SK-N-MC (cell line): Measurements from ENCODE around the gene SLC22A7.
"Not testable (repeated sequence)": the region's sequence is repeated elsewhere in the genome, so short reads cannot be mapped to it uniquely, and the experiment has no call there.

Experiments
- DNase-seq: peaks from one replicate; pipeline ENCODE4 v3.0.0-alpha.2; 2011; ENCODE audit warnings: low read depth, low spot score
- H3K27ac ChIP-seq: fragments of 200-600 bp; sonication (generic); 2 replicates; pipeline ENCODE4 v1.5.1; 2016; ENCODE audit warnings: mixed run types
- H3K36me3 ChIP-seq: fragments of 200-600 bp; sonication (generic); 2 replicates; pipeline ENCODE4 v1.6.1; 2017; ENCODE audit warnings: antibody characterized with exemption, low read length, mixed read lengths; ENCODE audit not compliant: insufficient read depth
- H3K4me3 ChIP-seq: fragments of 200-600 bp; sonication (generic); 2 replicates; pipeline ENCODE4 v1.5.1; 2016
- H3K9ac ChIP-seq: fragments of 200-600 bp; sonication (generic); 2 replicates; pipeline ENCODE4 v1.8.0; 2017; ENCODE audit warnings: mixed run types, mixed read lengths; ENCODE audit not compliant: insufficient read length
- H3K9me3 ChIP-seq: fragments of 200-600 bp; sonication (generic); 2 replicates; pipeline ENCODE4 v1.6.1; 2017; ENCODE audit warnings: low read depth, mild to moderate bottlenecking, antibody characterized with exemption, low read length, moderate library complexity, mixed read lengths
- EZH2 ChIP-seq: fragments of 200-600 bp; sonication (generic); IDR thresholded peaks from one replicate; pipeline ENCODE4 v1.6.1; 2017; ENCODE audit warnings: antibody characterized with exemption
- FOXP2 ChIP-seq: optimal IDR thresholded peaks from 2 replicates; pipeline ENCODE3; 2011; ENCODE audit warnings: mild to moderate bottlenecking, moderate library complexity; ENCODE audit not compliant: insufficient read depth; ENCODE audit errors: extremely low read length, control extremely low read depth
- POLR2AphosphoS5 ChIP-seq: IDR thresholded peaks from 2 replicates; pipeline ENCODE4 v1.6.1; 2012; ENCODE audit warnings: mild to moderate bottlenecking, low read depth, low read length, borderline replicate concordance

Gene SLC22A7

DNA sequence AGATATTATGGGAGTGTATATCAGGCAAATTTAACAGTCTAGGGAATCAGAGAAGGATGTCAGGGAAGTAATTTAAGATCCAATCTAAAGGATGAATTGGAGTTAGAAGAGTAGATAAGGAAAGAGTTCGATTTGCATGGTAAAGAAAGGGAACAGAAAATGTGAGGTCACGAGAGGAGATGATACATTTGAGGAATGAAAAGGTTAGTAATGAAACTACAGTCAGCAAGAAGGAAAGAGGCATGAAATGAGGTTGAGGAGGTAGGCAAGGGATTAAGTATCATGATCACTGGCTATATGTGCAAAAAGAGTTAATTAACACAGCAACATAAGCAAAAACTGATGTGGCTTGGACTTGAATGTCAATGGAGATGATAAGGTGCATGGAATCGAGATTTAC is 49.0 kb downstream of the SLC22A7 start:
- DNase-seq: no peak
- Histone ChIP-seq H3K4me3 (no peak overlapping the region), H3K36me3 (peaks cover 41% of the 10 kb centered on the region), H3K9ac (no peak overlapping the region), H3K27ac (no peak overlapping the region), H3K9me3 (no peaks in the 10 kb centered on the region)
- TF ChIP-seq EZH2 (no peak), POLR2AphosphoS5 (no peak), FOXP2 (no peak)

DNA sequence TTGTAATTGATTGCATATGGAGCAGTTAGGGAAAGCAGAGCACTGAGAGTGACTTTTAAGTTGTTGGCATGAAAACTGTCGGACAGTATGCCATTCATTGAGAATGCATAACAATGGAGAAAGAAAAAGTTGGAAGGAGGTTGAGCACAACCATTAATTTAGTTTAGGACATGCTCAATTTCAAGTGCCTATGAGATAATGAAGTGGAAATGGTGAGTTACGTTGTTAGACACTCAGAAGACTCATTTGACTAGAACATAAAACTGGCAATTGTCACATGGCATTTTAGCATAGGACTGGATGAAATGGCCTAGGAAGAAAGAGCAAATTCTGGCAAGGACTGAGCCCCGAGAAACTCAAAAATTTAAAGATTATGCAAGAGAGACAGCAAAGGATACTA is 49.4 kb downstream of the SLC22A7 start:
- DNase-seq: no peak

DNA sequence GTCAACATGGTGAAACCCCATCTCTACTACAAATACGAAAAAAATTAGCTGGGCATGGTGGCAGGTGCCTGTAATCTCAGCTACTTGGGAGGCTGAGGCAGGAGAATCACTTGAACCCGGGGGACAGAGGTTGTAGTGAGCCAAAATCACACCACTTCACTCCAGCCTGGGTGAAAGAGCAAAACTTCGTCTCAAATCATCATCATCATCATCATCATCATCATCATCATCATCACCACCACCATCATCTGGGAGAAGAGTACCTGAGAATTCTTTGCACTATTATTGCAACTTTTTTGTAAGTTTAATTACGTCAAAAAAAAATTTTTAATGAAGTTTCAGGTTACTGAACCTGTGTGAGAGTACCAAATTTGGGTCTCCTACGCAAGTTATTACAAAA is 53.9 kb downstream of the SLC22A7 start:
- not testable (repeated sequence) for H3K27ac ChIP-seq, H3K9ac ChIP-seq, H3K9me3 ChIP-seq, DNase-seq, H3K4me3 ChIP-seq
- H3K36me3 ChIP-seq: peaks cover 48% of the 10 kb centered on the region

More for the DNA sequence above, 49.4 kb downstream of the SLC22A7 start:
- TF ChIP-seq EZH2 (no peak), POLR2AphosphoS5 (no peak), FOXP2 (no peak)
- no peaks in the 10 kb centered on the region for H3K9me3 ChIP-seq
- no peak overlapping the region for H3K27ac ChIP-seq
- H3K4me3 ChIP-seq: no peak overlapping the region
- peaks cover 37% of the 10 kb centered on the region for H3K36me3 ChIP-seq
- H3K9ac ChIP-seq: no peak overlapping the region
